Activated naive CD8-positive, alpha-beta T cell (primary cell): ENCODE data around the gene RNPEP.
A peak's percentile ranks its signal among the peaks of the same experiment; 100 is the strongest.
"Not testable (repeated sequence)": the region's sequence is repeated elsewhere in the genome, so short reads cannot be mapped to it uniquely, and the experiment has no call there.

Source experiments
- H3K27ac Mint-ChIP-seq: one replicate; pipeline ENCODE4 v1.8.0; 2021; ENCODE audit warnings: mixed read lengths
- H3K27me3 Mint-ChIP-seq: one replicate; pipeline ENCODE4 v1.8.0; 2021; ENCODE audit warnings: mixed read lengths
- H3K36me3 Mint-ChIP-seq: one replicate; pipeline ENCODE4 v1.8.0; 2021; ENCODE audit warnings: mixed read lengths
- H3K4me1 Mint-ChIP-seq: one replicate; pipeline ENCODE4 v1.8.0; 2021; ENCODE audit warnings: low read depth, mixed read lengths
- H3K4me3 Mint-ChIP-seq: one replicate; pipeline ENCODE4 v1.8.0; 2021; ENCODE audit warnings: mild to moderate bottlenecking, mixed read lengths
- H3K9me3 Mint-ChIP-seq: one replicate; pipeline ENCODE4 v1.8.0; 2021; ENCODE audit warnings: low read depth, mixed read lengths

RNPEP gene

GRCh38 chr1:201982623-201983379, at the start of gene RNPEP:
TSS of gene RNPEP (plus strand) at chr1:201982648. CDS start at chr1:201982667, 19 bp downstream.
- Mint-ChIP-seq H3K27me3 (no peaks in the 10 kb centered on the region), H3K27ac (peak within 1 kb of the TSS; percentile 94), H3K36me3 (no peaks in the 10 kb centered on the region), H3K9me3 (no peaks in the 10 kb centered on the region), H3K4me1 (peaks cover 24% of the 10 kb centered on the region), H3K4me3 (peak within 1 kb of the TSS; percentile 100)

GRCh38 chr1:201933840-201934430, 48.5 kb upstream of the RNPEP start:
- H3K4me3 Mint-ChIP-seq: no peak overlapping the region
- H3K9me3 Mint-ChIP-seq: no peaks in the 10 kb centered on the region
- H3K27me3 Mint-ChIP-seq: peaks cover 3% of the 10 kb centered on the region
- H3K27ac Mint-ChIP-seq: no peak overlapping the region
- H3K36me3 Mint-ChIP-seq: no peaks in the 10 kb centered on the region
- no peaks in the 10 kb centered on the region for H3K4me1 Mint-ChIP-seq

DNA sequence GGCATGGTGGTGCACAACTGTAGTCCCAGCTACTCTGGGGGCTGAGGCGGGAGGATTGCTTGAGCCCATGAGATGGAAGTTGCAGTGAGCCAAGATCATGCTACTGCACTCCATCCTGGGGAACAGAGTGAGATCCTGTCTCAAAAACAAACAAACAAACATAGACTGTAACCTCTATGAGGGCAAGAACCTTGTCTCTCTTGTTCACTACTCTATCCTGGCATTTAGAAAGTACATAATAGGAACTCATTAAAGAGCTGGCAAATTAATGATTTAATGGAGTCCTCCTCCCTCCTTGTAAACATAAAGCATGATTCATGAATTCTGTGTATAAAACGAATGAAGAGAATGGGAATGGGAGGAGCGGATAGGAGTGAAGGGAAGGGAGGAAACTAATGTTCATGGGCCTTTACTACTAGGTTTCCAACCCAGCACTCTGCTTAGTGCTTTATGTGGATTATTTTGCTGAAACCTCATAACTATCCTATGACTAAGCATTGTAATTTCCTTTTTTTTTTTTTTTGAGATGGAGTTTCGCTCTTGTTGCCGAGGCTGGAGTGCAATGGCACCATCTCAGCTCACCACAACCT, 44.7 kb upstream of the RNPEP start:
- no peaks in the 10 kb centered on the region for H3K36me3 Mint-ChIP-seq
- H3K27me3 Mint-ChIP-seq: peaks cover 5% of the 10 kb centered on the region
- H3K4me1 Mint-ChIP-seq: no peaks in the 10 kb centered on the region
- H3K27ac Mint-ChIP-seq: no peak overlapping the region
- H3K4me3 Mint-ChIP-seq: no peak overlapping the region
- H3K9me3 Mint-ChIP-seq: no peaks in the 10 kb centered on the region

- Mint-ChIP-seq H3K27me3 (peaks cover 5% of the 10 kb centered on the region), H3K36me3 (no peaks in the 10 kb centered on the region), H3K4me3 (no peak overlapping the region), H3K27ac (no peak overlapping the region), H3K4me1 (no peaks in the 10 kb centered on the region), H3K9me3 (no peaks in the 10 kb centered on the region)
Observed at GRCh38 chr1:201938440-201939035, 43.9 kb upstream of the RNPEP start.

DNA sequence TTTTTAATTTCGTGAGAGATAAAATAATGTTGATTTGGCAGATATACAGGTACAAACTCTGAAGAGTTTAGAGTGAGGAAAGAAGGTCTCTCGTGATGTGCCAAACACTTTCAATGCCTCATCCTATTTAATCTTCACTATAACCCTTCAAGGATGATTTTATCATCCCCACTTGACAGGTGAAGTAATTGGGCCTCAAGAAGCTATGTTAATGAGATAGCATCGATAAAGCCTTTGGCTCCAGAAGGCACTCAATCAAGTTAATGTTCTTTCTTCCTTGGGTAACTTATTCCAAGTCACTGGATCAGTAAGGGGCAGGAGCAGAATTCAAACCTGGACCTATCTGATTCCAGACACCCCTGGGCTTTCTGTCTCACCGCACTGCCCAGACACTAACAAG, 43.3 kb upstream of the RNPEP start:
- Mint-ChIP-seq H3K9me3 (no peaks in the 10 kb centered on the region), H3K27me3 (peaks cover 8% of the 10 kb centered on the region), H3K27ac (no peak overlapping the region), H3K36me3 (no peaks in the 10 kb centered on the region), H3K4me3 (no peak overlapping the region), H3K4me1 (no peaks in the 10 kb centered on the region)

DNA sequence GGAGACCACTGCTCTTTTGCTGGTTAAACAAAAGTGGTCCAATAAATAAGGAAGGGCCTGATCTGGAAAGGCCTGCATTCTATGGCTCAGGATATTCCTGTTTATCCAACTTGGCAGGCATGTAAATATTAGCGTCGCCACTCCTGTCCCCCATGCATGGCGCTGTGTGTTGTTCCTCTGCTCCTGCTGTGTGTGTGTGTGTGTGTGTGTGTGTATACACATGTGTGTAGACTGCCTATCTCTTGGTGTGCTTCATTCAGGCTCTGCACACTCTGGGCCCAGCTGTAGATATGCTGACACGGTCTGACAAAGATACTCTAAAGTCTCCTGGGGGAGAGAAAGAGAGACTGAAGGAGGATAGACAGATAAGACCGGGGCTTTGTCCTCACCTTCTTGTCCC, 42.9 kb upstream of the RNPEP start:
- Mint-ChIP-seq H3K36me3 (no peaks in the 10 kb centered on the region), H3K9me3 (no peaks in the 10 kb centered on the region), H3K27me3 (peaks cover 9% of the 10 kb centered on the region), H3K4me1 (no peaks in the 10 kb centered on the region), H3K27ac (no peak overlapping the region), H3K4me3 (no peak overlapping the region)

GRCh38 chr1:201940316-201940715, 42.1 kb upstream of the RNPEP start:
- not testable (repeated sequence) for H3K4me1 Mint-ChIP-seq, H3K4me3 Mint-ChIP-seq, H3K9me3 Mint-ChIP-seq, H3K27ac Mint-ChIP-seq, H3K36me3 Mint-ChIP-seq
- peaks cover 17% of the 10 kb centered on the region for H3K27me3 Mint-ChIP-seq

DNA sequence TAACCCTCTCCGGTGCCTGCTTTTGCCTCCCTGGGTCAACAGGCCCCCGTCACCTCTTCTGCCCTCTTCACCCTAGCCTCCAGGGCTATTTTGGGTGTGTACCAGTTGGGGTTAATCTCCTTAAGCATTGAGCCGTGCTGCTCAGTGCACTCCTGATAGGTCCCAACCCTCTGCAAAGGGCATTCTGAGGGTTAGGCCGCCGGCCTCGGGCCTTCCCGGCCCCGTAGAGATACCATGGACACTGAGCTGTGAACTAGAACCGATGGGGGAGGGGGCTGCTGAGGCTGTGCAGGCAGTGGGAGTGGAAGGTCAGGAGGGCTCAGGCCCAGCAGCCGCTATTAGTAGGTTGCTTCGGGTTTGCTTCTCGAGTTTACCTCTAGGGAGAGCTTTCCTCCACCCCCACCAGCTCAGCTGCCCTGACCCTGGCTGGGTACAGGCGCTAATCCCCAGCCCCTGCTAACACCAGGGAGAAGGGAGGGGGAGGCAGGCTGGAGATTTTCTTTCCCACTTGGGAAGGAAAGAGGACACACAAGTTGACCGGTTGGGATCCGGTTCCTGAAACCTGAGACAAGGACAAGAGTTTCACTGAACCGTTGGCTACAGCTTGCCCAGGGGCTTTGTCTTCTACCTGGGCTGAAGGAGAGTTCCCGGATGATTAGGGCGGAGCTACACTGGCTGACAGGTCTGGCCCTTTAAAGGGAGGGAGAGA, 40.9 kb upstream of the RNPEP start:
- Mint-ChIP-seq H3K9me3 (no peaks in the 10 kb centered on the region), H3K4me3 (no peak overlapping the region), H3K27me3 (peaks cover 26% of the 10 kb centered on the region), H3K27ac (no peak overlapping the region), H3K36me3 (no peaks in the 10 kb centered on the region), H3K4me1 (peaks cover 10% of the 10 kb centered on the region)

DNA sequence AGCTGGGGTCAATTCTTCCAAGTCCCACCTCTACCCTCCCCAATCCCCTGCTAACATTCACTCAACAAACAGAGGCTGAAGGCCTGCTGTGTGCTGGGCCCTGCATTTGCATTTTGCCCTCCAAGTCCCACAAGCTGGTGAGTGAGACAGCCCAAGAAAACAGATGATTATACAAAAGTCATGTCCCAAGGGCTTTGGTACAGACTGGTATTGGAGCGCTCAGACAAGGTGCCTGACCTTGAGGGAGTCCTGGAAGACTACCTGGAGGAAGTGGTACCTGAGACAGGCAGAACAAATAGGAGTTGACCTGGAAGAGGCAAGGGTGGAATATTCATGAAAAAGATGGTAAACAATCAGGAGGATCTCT, 40.3 kb upstream of the RNPEP start:
- Mint-ChIP-seq H3K27me3 (peaks cover 30% of the 10 kb centered on the region), H3K27ac (no peak overlapping the region), H3K9me3 (no peaks in the 10 kb centered on the region), H3K4me3 (no peak overlapping the region), H3K4me1 (peaks cover 14% of the 10 kb centered on the region), H3K36me3 (no peaks in the 10 kb centered on the region)

GRCh38 chr1:201944002-201944401, 38.4 kb upstream of the RNPEP start:
- H3K27ac Mint-ChIP-seq: no peak overlapping the region
- no peak overlapping the region for H3K4me3 Mint-ChIP-seq
- H3K9me3 Mint-ChIP-seq: no peaks in the 10 kb centered on the region
- H3K36me3 Mint-ChIP-seq: no peaks in the 10 kb centered on the region
- peaks cover 38% of the 10 kb centered on the region for H3K27me3 Mint-ChIP-seq
- H3K4me1 Mint-ChIP-seq: peaks cover 14% of the 10 kb centered on the region

DNA sequence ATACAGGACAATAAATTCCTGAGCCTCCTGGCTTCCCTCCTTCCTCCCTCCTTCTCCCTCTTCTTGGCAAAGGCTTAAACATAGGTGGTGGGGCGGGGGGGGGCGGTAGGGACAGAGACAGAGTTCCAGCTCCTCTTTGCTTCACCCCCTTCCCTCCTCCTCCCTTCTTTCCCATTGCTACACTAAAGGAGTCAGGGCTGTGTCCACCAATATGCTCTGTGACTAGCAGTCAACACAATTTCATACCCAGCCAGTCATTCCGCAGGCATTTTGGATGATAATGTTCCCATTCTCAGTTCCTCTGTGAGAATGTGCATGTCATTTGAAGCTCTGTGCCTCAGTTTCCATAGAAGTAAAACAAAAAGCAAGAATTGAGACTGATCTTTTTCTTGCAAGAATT, 37.8 kb upstream of the RNPEP start:
- Mint-ChIP-seq H3K4me1 (peaks cover 14% of the 10 kb centered on the region), H3K36me3 (no peaks in the 10 kb centered on the region), H3K27me3 (peaks cover 38% of the 10 kb centered on the region), H3K9me3 (no peaks in the 10 kb centered on the region), H3K27ac (no peak overlapping the region), H3K4me3 (no peak overlapping the region)

- Mint-ChIP-seq H3K4me1 (peaks cover 14% of the 10 kb centered on the region), H3K9me3 (no peaks in the 10 kb centered on the region), H3K36me3 (no peaks in the 10 kb centered on the region), H3K4me3 (no peak overlapping the region), H3K27me3 (peaks cover 37% of the 10 kb centered on the region), H3K27ac (no peak overlapping the region)
Observed at GRCh38 chr1:201945157-201945556, 37.3 kb upstream of the RNPEP start.

DNA sequence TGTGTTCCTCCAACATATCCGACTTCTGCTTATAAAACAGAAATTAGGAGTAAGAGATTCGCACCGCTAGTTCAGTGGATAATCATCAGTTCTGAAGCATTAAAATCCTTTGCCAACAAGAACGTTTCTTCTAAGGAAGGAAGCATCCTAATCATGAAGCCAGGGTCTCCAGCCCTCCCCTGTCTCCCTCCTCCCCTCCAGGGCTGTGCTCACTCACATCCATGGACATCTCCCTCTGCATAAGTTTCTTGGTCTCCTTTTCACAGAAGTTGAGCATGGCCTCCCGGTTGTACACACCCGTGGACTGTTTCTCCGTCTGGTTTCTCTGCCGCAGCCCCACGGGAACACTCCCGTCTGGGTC, 36.6 kb upstream of the RNPEP start:
- Mint-ChIP-seq H3K27ac (no peak overlapping the region), H3K4me3 (peak overlapping the region; percentile 71), H3K9me3 (no peaks in the 10 kb centered on the region), H3K27me3 (peaks cover 37% of the 10 kb centered on the region), H3K36me3 (no peaks in the 10 kb centered on the region), H3K4me1 (peaks cover 14% of the 10 kb centered on the region)

DNA sequence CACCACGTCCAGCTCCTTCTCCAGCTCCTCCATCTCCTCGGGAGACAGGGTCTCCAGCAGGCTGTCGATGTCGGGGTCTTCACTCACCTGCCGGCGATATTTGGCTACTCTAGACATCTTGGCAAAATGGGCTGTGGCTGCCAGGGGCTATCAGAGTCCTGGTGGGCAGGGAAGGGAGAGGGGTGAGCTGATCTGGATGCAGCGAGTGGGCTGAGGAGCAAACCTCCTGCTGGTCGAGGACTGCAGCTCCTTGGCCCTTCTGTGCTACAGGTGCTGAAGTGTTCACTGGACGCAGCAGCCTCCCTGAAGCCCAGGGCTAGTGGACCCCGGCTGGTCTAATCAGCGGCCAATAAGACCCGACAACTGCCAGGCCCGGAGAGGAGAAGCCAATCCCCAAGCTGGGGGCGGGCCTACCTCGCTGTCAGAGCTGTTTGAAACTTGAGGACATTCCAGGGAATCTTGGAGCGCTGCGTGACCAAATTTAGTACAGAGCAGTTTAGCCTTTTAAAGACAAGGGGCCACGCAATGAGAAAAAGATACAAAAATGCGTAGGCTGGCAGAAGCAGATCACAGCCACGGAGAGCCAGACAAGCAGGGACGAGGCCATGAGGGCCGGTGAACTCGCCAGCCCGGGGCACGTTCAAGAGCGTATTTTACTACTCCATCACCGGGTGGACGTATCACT, 36.1 kb upstream of the RNPEP start, which contains the start of gene LMOD1:
TSS of gene LMOD1 (minus strand) at position 325 of the 685 bp plus-strand sequence. CDS start at position 117, 208 bp downstream.
- Mint-ChIP-seq H3K36me3 (no peaks in the 10 kb centered on the region), H3K27me3 (peaks cover 37% of the 10 kb centered on the region), H3K9me3 (no peaks in the 10 kb centered on the region), H3K27ac (no peak within 1 kb of the TSS), H3K4me3 (peak within 1 kb of the TSS; percentile 71), H3K4me1 (peaks cover 14% of the 10 kb centered on the region)
